GM10266 (cell line): ENCODE measurements around the gene ITPR1.

Experiments
- DNase-seq: peaks from one replicate; pipeline ENCODE4 v3.0.0; 2012; ENCODE audit errors: extremely low spot score
- TF ChIP-seq, protein P1 (sequence below): IDR thresholded peaks from 2 replicates; pipeline ENCODE4 v1.5.1; 2012; ENCODE audit warnings: mild to moderate bottlenecking, low read depth; ENCODE audit not compliant: control insufficient read depth, insufficient read depth; ENCODE audit errors: missing control alignments

The ITPR1 gene

DNA sequence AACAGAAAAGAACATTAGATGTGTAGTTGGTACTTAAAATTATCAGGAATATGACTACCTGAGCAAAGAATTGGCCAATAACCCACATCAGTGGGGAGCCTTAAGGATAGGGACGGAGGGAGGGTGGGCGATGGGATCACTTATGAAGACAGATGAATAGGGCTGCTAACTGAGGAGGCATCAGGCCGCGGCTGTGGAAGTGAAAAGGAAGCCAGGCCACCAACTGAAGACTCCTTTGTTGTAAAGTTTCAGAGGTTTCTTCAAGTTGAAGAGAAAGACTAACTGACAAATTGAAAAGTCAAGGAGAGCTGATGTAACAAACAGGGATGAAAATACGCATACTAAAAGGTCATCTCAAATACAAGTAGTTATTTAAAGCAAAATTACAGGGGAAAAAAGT lies 350.5 kb downstream of the ITPR1 start:
- TF ChIP-seq, protein P1, sequence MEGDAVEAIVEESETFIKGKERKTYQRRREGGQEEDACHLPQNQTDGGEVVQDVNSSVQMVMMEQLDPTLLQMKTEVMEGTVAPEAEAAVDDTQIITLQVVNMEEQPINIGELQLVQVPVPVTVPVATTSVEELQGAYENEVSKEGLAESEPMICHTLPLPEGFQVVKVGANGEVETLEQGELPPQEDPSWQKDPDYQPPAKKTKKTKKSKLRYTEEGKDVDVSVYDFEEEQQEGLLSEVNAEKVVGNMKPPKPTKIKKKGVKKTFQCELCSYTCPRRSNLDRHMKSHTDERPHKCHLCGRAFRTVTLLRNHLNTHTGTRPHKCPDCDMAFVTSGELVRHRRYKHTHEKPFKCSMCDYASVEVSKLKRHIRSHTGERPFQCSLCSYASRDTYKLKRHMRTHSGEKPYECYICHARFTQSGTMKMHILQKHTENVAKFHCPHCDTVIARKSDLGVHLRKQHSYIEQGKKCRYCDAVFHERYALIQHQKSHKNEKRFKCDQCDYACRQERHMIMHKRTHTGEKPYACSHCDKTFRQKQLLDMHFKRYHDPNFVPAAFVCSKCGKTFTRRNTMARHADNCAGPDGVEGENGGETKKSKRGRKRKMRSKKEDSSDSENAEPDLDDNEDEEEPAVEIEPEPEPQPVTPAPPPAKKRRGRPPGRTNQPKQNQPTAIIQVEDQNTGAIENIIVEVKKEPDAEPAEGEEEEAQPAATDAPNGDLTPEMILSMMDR, result no peak
- no peak for DNase-seq

DNA sequence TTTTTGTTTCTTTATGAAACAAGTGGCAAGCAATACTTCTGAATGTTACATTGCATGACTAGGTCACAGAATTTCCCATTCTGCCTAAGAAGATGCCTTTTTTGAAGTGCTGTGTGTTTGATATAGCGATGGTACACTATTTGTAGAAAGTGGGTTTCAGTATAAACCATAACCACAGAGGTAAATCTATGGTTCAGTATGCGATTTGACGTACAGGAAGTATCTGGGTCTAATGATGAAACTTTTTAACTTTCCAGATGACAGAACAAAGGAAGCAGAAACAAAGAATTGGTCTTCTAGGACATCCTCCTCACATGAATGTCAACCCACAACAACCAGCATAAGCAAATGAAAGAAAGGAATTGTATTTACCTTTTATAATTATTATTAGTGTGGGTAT lies 352.7 kb downstream of the ITPR1 start:
- DNase-seq, result peak; percentile 35
- TF ChIP-seq, protein P1, result no peak

DNA sequence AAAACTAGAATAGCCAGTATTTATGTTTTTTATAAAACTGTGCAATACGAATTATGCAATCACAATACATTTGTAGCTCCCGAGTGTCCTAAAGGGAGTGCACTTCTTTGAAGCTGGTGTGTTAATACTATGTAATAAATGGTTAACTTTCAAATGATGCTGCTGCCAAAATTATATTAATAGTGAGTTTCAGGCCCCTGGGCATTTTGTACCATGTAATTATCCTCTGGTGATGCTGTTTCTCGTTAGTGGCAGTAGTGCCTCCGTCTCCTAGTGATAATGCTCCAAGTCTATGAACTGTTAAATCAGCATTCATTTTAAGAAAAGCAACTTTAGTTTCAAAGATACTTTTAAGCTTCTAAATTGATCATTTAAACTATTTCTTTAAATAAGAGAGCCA lies 353.4 kb downstream of the ITPR1 start:
- TF ChIP-seq, protein P1, result no peak

DNA sequence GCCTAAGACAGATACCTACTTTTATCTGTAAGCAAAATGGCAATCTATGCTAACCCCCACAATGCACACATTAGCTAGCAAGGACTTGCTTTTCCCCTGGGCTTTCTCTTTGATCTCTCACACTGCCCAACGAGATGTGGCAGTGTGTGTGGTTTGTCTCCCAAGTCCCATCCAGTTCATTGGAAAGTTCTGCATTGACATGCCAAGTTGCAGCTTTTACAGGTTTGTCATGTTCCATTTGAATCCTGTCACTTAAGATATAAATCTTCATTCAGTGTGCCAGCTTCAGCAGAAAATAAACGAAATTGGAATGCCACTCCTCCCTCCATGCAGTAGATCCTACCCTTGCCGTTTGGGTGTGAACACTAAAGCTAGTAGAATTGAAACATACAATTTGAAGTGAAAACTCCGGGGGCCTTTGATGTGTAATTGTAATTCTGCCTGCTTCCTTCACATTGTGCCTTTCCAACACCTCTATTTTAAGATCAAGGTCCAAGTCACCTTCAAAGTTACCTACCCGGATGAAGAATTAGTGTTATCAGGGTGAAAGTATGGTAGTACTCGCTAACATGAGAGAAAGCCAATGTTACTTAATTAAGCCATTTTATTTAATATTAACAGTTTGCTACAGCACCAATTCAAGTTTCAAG lies 355.2 kb downstream of the ITPR1 start:
- TF ChIP-seq, protein P1, result no peak
- DNase-seq, result no peak

More for the DNA sequence above, 353.4 kb downstream of the ITPR1 start:
- DNase-seq, result no peak

DNA sequence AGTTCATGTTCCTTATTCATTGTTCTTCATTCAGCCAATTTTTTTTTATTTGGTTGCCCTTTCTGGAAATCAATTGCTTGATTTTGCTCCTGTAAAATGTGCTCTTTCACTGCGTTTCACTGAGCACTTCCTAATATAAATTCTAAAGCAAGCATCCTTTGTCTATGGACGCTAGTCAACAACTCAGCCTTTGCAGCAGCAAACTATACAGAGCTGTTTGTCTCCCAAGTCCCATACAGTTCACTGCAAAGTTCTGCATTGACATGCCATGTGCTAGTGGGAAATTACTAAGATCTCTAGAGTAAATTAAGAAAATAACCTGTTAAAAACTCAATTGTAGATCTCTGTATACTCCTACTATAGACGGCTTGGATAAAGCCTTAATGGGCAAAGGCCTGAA lies 356.0 kb downstream of the ITPR1 start:
- DNase-seq, result no peak
- TF ChIP-seq, protein P1, result no peak

DNA sequence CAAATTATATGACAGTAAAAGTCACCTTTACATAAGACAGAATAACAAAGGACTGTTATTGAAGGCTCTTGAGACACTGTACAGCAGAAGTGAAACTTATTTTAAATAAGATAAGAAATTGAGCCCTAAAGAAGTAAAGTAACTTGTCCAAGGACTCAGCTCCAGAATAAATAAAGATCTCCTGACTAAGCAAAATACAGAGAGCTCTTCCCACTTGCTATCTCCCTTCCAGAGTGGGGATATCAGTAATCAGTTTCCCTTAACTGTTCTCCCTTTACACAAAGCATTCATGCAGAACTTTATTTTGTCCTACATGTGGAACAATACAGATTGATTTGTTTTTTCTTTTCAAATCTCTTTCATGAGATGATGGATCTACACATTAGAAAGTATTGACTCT lies 356.6 kb downstream of the ITPR1 start:
- no peak for DNase-seq
- TF ChIP-seq, protein P1, result no peak

DNA sequence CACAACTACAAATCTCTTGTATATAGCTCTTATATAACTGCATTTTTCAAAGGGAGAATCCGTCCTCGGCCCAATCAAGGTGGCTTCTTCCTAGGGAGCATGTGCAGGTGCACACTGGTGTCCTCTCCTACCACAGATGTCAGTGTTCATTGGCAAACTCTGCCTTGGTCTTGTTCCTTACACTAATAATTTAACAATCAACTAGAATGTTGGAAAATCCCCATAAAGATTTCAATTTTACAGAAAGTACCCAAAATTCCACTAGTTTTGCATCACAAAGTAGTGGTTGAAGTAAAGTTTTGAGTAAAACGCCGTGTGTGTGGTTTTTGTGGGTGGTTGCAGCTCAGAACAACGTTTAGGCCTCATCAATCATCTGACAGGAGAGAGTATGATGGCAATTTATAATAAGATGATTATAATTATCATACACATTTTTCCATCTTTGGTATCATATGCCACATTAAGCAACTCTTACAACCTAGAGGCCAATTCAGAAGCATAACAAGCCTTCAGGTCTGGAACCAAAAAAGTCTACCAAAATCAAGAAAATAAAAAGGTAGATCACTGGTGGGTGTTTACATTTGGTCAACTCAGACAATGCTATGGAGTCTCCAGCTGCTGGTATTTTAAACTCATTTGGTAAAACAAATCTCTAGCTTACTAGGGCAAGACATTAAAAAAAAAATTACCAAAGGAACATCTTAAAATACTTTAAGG lies 357.2 kb downstream of the ITPR1 start:
- peak; percentile 35 for DNase-seq

More for the DNA sequence above, 357.2 kb downstream of the ITPR1 start:
- TF ChIP-seq, protein P1, result no peak
